ENCODE measurements around the gene SAXO2.
"Not testable (repeated sequence)": the region's sequence is repeated elsewhere in the genome, so short reads cannot be mapped to it uniquely, and the experiment has no call there.

The SAXO2 gene

GRCh38 chr15:82286475-82286874 is 23.9 kb downstream of the SAXO2 start:
- DNase-seq (ENCODE audit: insufficient read length, low spot score); FAIRE-seq: not testable (repeated sequence)

DNA sequence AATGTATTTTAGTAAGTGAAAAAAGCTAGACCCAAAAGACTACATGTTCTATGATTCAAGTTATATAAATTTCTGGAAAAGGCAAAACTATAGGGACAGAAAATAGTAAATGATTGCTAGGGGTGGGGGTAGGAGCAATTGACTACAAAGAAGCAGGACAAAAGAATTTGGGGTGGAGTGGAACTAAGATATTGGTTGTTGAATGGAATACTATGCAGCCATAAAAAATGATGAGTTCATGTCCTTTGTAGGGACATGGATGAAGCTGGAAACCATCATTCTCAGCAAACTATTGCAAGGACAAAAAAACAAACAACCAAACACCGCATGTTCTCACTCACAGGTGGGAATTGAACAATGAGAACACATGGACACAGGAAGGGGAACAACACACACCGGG is 25.6 kb downstream of the SAXO2 start:
- not testable (repeated sequence) for DNase-seq (ENCODE audit: insufficient read length, low spot score); FAIRE-seq

- FAIRE-seq = no peak
Measured at GRCh38 chr15:82292271-82292670, 29.7 kb downstream of the SAXO2 start.

GRCh38 chr15:82294061-82294690 is 31.6 kb downstream of the SAXO2 start:
- FAIRE-seq = no peak
- TF ChIP-seq CTCF (IDR thresholded peaks at IDR 0.05; ENCODE audit: insufficient read depth, missing control alignments) = no peak
- DNase-seq (ENCODE audit: insufficient read length, low spot score) = no peak

More at GRCh38 chr15:82292271-82292670, 29.7 kb downstream of the SAXO2 start:
- no peak for TF ChIP-seq CTCF (IDR thresholded peaks at IDR 0.05; ENCODE audit: insufficient read depth, missing control alignments)
- no peak for DNase-seq (ENCODE audit: insufficient read length, low spot score)

DNA sequence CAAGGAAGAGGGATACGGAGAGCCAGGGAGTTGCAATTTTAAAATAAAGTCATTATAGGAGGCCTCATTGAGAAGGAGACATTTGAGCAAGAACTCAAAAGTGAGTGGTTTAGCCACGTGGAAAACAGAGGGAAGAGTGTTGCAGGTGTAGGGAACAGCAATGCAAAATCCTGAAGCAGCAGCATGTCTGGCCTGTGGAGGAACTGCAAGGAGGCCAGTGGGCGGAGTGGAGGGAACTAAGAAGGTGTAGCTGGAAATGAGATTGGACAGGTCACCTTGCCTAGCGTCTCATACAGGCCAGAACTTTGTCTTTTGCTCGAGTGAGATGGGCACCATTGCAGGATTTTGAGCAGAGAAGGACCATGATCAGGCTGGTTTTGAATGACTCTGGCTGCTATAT is 34.9 kb downstream of the SAXO2 start:
- DNase-seq (ENCODE audit: insufficient read length, low spot score) (no peak), FAIRE-seq (no peak)
- TF ChIP-seq CTCF (IDR thresholded peaks at IDR 0.05; ENCODE audit: insufficient read depth, missing control alignments) = no peak

GRCh38 chr15:82298032-82298431 is 35.4 kb downstream of the SAXO2 start:
- DNase-seq (ENCODE audit: insufficient read length, low spot score) = no peak

GRCh38 chr15:82298520-82298919 is 35.9 kb downstream of the SAXO2 start:
- TF ChIP-seq CTCF (IDR thresholded peaks at IDR 0.05; ENCODE audit: insufficient read depth, missing control alignments) = no peak

More at GRCh38 chr15:82298032-82298431, 35.4 kb downstream of the SAXO2 start:
- no peak for TF ChIP-seq CTCF (IDR thresholded peaks at IDR 0.05; ENCODE audit: insufficient read depth, missing control alignments)
- no peak for FAIRE-seq

DNA sequence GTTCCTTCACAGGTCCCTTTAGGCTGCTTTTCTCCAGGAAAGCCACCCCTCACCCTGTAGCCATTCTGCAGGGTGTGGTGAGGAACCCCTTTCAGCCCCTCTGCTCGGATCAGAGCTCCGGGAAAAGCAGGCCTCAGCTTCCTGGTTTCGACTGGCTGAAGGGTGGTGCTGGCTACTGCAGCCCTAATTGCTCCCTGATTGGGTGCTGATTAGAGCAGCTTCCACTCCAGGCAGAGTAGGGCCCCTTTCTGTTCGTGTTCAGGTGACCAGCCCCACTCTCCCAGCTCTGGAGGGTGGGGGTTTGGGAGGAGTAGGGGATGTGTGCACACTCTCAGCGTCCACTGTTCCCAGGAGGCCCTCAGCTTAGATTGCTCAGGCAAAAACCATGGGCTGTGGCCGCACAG is 36.9 kb downstream of the SAXO2 start:
- not testable (repeated sequence) for FAIRE-seq; DNase-seq (ENCODE audit: insufficient read length, low spot score)

More at GRCh38 chr15:82298520-82298919, 35.9 kb downstream of the SAXO2 start:
- no peak for DNase-seq (ENCODE audit: insufficient read length, low spot score)
- FAIRE-seq = no peak

DNA sequence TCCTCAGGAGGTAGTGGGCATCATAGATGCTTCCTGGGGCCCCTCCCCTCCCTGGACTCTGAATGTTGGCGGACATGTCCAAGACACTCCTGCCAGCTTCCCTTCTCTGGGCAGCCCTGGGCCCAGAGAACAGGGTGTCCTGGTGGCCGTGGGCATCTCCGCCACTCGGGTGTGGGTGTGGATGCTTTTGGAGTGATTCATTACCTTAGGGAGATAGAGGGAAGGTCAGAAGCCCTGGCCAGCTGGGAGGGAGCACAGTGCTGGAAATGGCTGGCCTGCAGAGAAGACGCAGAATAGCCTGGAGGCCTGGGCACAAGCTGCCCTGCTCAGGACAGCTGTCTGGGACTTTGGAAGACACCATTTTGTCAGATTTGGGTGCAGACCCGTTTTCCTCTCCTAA is 37.7 kb downstream of the SAXO2 start:
- not testable (repeated sequence) for DNase-seq (ENCODE audit: insufficient read length, low spot score); FAIRE-seq

Measured in D721Med (cell line).